IMR-90 (cell line): ENCODE data around the gene TTC27. TPM values are rescaled to one million over a fixed set of nuclear protein-coding genes. Genes with fewer than 3 reads are reported as not detected.

ENCODE experiments used
- ATAC-seq: fragments of 200-7000 bp; cut with Tn5 transposase; 2 replicates; pipeline ENCODE4 v1.9.1; 2020; ENCODE audit warnings: low read depth, mild to moderate bottlenecking, moderate library complexity
- BruUV-seq: library from RNA; stranded (reverse); fragments of 400-500 nt; replicated peaks from 2 replicates; lab custom pipeline; 2021; lab: Mats Ljungman, UMichigan
- CTCF ChIA-PET: fragments of 300-600 bp; formaldehyde crosslinking; extraction: SDS; loops from one replicate; lab custom pipeline; 2021; ENCODE audit warnings: antibody characterized with exemption; lab: Yijun Ruan, JAX
- POLR2A ChIA-PET: fragments of 300-600 bp; sonication (Branson Sonifier 250); formaldehyde crosslinking; loops from one replicate; lab custom pipeline; 2022; ENCODE audit warnings: antibody characterized with exemption; ENCODE audit not compliant: unreplicated experiment; lab: Charles Lee
- DNase-seq: peaks from one replicate; pipeline ENCODE4 v3.0.0; 2013
- H2AFZ ChIP-seq: replicated peaks from 2 replicates; pipeline ENCODE3; 2013; ENCODE audit warnings: low read length, mild to moderate bottlenecking; ENCODE audit not compliant: poor library complexity
- H2AK5ac ChIP-seq: 2 replicates; pipeline ENCODE4 v1.6.1; 2013; ENCODE audit warnings: low read depth, low read length, inconsistent platforms
- H2AK9ac ChIP-seq: replicated peaks from 2 replicates; pipeline ENCODE3; 2013; ENCODE audit warnings: mild to moderate bottlenecking, low read depth, low read length, moderate library complexity; ENCODE audit not compliant: poor library complexity
- H2BK120ac ChIP-seq: 2 replicates; pipeline ENCODE4 v1.6.1; 2013; ENCODE audit warnings: low read depth, low read length, inconsistent platforms
- H2BK15ac ChIP-seq: 3 replicates; pipeline ENCODE4 v1.6.1; 2013; ENCODE audit warnings: low read depth, low read length, inconsistent platforms
- H2BK20ac ChIP-seq: 2 replicates; pipeline ENCODE4 v1.6.1; 2013; ENCODE audit warnings: low read depth, mild to moderate bottlenecking, inconsistent platforms, low read length, moderate library complexity
- H2BK5ac ChIP-seq: 2 replicates; pipeline ENCODE4 v1.6.1; 2013; ENCODE audit warnings: mild to moderate bottlenecking, low read depth, low read length, inconsistent platforms; ENCODE audit not compliant: poor library complexity, severe bottlenecking
- H3K14ac ChIP-seq: replicated peaks from 2 replicates; pipeline ENCODE4 v1.6.1; 2013; ENCODE audit warnings: low read depth, low read length, inconsistent platforms
- H3K18ac ChIP-seq: 2 replicates; pipeline ENCODE4 v1.6.1; 2013; ENCODE audit warnings: low read depth, low read length, control low read depth
- H3K23ac ChIP-seq: 2 replicates; pipeline ENCODE4 v1.6.1; 2013; ENCODE audit warnings: low read depth, low read length, inconsistent platforms
- H3K27ac ChIP-seq: 2 replicates; pipeline ENCODE4 v1.5.1; 2013; ENCODE audit warnings: mild to moderate bottlenecking, control low read depth, low read length; ENCODE audit not compliant: insufficient read depth
- H3K27me3 ChIP-seq: 2 replicates; pipeline ENCODE4 v1.6.1; 2013; ENCODE audit warnings: low read length; ENCODE audit not compliant: control insufficient read depth, insufficient read depth
- H3K36me3 ChIP-seq: 2 replicates; pipeline ENCODE4 v1.6.1; 2013; ENCODE audit warnings: low read length, mixed read lengths; ENCODE audit not compliant: control insufficient read depth, insufficient read depth
- H3K4ac ChIP-seq: 2 replicates; pipeline ENCODE4 v1.6.1; 2013; ENCODE audit warnings: low read depth, low read length, inconsistent platforms
- H3K4me1 ChIP-seq: 2 replicates; pipeline ENCODE4 v1.6.1; 2013; ENCODE audit warnings: low read length, mixed read lengths; ENCODE audit not compliant: control insufficient read depth, insufficient read depth
- H3K4me2 ChIP-seq: 2 replicates; pipeline ENCODE4 v1.6.1; 2013; ENCODE audit warnings: low read depth, mild to moderate bottlenecking, control low read depth, low read length, moderate library complexity
- H3K4me3 ChIP-seq: 2 replicates; pipeline ENCODE4 v1.5.1; 2013; ENCODE audit warnings: low read depth, mild to moderate bottlenecking, control low read depth, low read length, moderate library complexity; ENCODE audit not compliant: insufficient read depth
- H3K56ac ChIP-seq: 2 replicates; pipeline ENCODE4 v1.6.1; 2013; ENCODE audit warnings: low read length, inconsistent platforms; ENCODE audit not compliant: insufficient read depth; ENCODE audit errors: extremely low read depth
- H3K79me1 ChIP-seq, 2 experiments: 2 replicates each; pipeline ENCODE4 v1.6.1; 2013; ENCODE audit warnings: low read length in 2 of 2, inconsistent platforms in 1 of 2, low read depth in 1 of 2
- H3K9ac ChIP-seq: 2 replicates; pipeline ENCODE4 v1.6.1; 2013; ENCODE audit warnings: low read depth, low read length, control low read depth
- H3K9me1 ChIP-seq: 2 replicates; pipeline ENCODE4 v1.6.1; 2013; ENCODE audit warnings: low read length, inconsistent platforms; ENCODE audit not compliant: insufficient read depth
- H3K9me3 ChIP-seq: 2 replicates; pipeline ENCODE4 v1.6.1; 2013; ENCODE audit warnings: low read length; ENCODE audit not compliant: control insufficient read depth, insufficient read depth
- H4K20me1 ChIP-seq: 2 replicates; pipeline ENCODE4 v1.6.1; 2013; ENCODE audit warnings: low read length, inconsistent platforms; ENCODE audit not compliant: insufficient read depth
- H4K5ac ChIP-seq: 2 replicates; pipeline ENCODE4 v1.6.1; 2013; ENCODE audit warnings: mild to moderate bottlenecking, low read depth, low read length, control low read depth
- H4K8ac ChIP-seq, 2 experiments: 2 replicates each; pipeline ENCODE4 v1.6.1; 2013; ENCODE audit warnings: low read depth in 2 of 2, low read length in 2 of 2, control low read depth in 1 of 2, inconsistent platforms in 1 of 2
- H4K91ac ChIP-seq: 2 replicates; pipeline ENCODE4 v1.6.1; 2013; ENCODE audit warnings: low read depth, low read length, inconsistent platforms; ENCODE audit not compliant: insufficient read depth
- MAZ ChIP-seq: IDR thresholded peaks from 2 replicates; pipeline ENCODE4 v1.6.1; 2012; ENCODE audit warnings: low read depth, mild to moderate bottlenecking, low read length, improper control_type of control experiment, moderate library complexity, borderline replicate concordance
- NFE2L2 ChIP-seq: fragments of 150-350 bp; IDR thresholded peaks from 2 replicates; pipeline ENCODE4 v1.6.1; 2016; ENCODE audit warnings: low read depth, mild to moderate bottlenecking, low read length
- RFX5 ChIP-seq: IDR thresholded peaks from 2 replicates; pipeline ENCODE4 v1.8.0; 2012; ENCODE audit warnings: low read depth, mild to moderate bottlenecking, low read length, moderate library complexity
- WGBS, 2 experiments: methylation state at CpG; one replicate each; pipeline versions ENCODE4 v1.1.5 to v1.1.7; 2013; ENCODE audit warnings: missing lambda C conversion rate in 2 of 2; ENCODE audit not compliant: insufficient read length in 1 of 2; ENCODE audit errors: extremely low coverage in 2 of 2; 5-methylcytosine and 5-hydroxymethylcytosine counted together
- dilution Hi-C: fragments of 300-500 bp; cut with HindIII; formaldehyde crosslinking; loops from one replicate; pipeline ENCODE4 v1.14.3; 2018; ENCODE audit warnings: low sequenced_read_pairs; ENCODE audit not compliant: unreplicated experiment
- in situ Hi-C: fragments of 300-500 bp; cut with MboI; formaldehyde crosslinking; loops from 3 replicates; pipeline ENCODE4 v1.14.3; 2019; ENCODE audit warnings: low sequenced_read_pairs, inconsistent platforms, mixed read lengths
- intact Hi-C: fragments of 100-400 bp; cut with micrococcal nuclease; formaldehyde crosslinking; loops from 2 replicates; pipeline ENCODE4 v1.10.0; 2022
- polyA plus RNA-seq, 3 experiments: library from polyadenylated mRNA; depleted of rRNA; stranded (reverse); fragments of >200 nt; gene quantifications; 2 replicates each; pipeline ENCODE4 v1.2.3, GENCODE V29; 2012; ENCODE audit warnings: low replicate concordance in 1 of 3
- total RNA-seq: library from RNA; depleted of rRNA; stranded (reverse); fragments of >200 nt; gene quantifications from 2 replicates; pipeline ENCODE4 v1.2.3, GENCODE V29; 2012
- TF ChIP-seq, protein P1 (sequence below): fragments of 150-350 bp; IDR thresholded peaks from 2 replicates; pipeline ENCODE4 v1.6.1; 2016; ENCODE audit warnings: low read depth, mild to moderate bottlenecking, low read length, moderate library complexity, borderline replicate concordance

TTC27 gene
- total and polyA plus RNA-seq, 2 of the 4 experiments (the other 2 are of a cell fraction): 12.7 to 30.5 TPM

DNA sequence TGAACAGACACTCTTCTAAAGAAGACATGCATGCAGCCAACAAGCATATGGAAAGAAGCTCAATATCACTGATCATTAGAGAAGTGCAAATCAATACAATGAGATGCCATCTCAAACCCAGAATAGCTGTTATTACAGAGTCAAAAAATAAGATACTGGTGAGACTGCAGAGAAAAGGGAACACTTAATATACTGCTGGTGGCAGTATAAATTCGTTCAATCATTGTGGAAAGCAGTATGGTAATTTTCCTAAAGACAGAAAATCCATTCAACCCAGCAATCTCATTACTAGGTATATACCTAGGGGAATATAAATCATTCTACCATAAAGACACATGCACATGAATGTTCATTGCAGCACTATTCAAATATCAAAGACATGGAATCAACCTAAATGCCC is 202.3 kb downstream of the TTC27 start:
- no TSS peak for BruUV-seq
- Histone ChIP-seq H3K9me3 (no peaks in the 10 kb centered on the region), H4K20me1 (no peaks in the 10 kb centered on the region), H3K9ac (no peak overlapping the region), H3K9me1 (no peaks in the 10 kb centered on the region), H3K36me3 (no peaks in the 10 kb centered on the region), H3K4me3 (no peak overlapping the region), H2BK20ac (no peak overlapping the region), H4K8ac (no peak overlapping the region), H3K27me3 (no peaks in the 10 kb centered on the region), H4K91ac (no peak overlapping the region), H3K14ac (no peak overlapping the region), H2AFZ (no peak overlapping the region), H3K23ac (no peak overlapping the region), H3K4me1 (peaks cover 9% of the 10 kb centered on the region), H2AK9ac (no peak overlapping the region), H2BK5ac (no peak overlapping the region), H3K4me2 (no peak overlapping the region), H2BK120ac (no peak overlapping the region), H3K79me1 (no peaks in the 10 kb centered on the region), H2BK15ac (no peak overlapping the region), H2AK5ac (no peak overlapping the region), H3K4ac (no peak overlapping the region), H3K56ac (no peak overlapping the region), H4K5ac (no peak overlapping the region), H3K27ac (no peak overlapping the region), H3K18ac (no peak overlapping the region)
- intact Hi-C loops: no loop called here
- dilution Hi-C loops: no loop called here
- no CpG with 5 or more reads among the region's 1 CpG for WGBS, 2 experiments
- TF ChIP-seq MAZ (no peak), RFX5 (no peak), NFE2L2 (no peak)
- TF ChIP-seq, protein P1, sequence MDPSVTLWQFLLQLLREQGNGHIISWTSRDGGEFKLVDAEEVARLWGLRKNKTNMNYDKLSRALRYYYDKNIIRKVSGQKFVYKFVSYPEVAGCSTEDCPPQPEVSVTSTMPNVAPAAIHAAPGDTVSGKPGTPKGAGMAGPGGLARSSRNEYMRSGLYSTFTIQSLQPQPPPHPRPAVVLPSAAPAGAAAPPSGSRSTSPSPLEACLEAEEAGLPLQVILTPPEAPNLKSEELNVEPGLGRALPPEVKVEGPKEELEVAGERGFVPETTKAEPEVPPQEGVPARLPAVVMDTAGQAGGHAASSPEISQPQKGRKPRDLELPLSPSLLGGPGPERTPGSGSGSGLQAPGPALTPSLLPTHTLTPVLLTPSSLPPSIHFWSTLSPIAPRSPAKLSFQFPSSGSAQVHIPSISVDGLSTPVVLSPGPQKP: no peak
- ChIA-PET CTCF (no interaction called here), POLR2A (no interaction called here)
- in situ Hi-C loops: no loop called here
- ATAC-seq: no peak
- DNase-seq: no peak
